HG02588 (cell line): ENCODE results near the gene CACNA1A.
"Not testable (repeated sequence)": the region's sequence is repeated elsewhere in the genome, so short reads cannot be mapped to it uniquely, and the experiment has no call there.

Experiments used
- ATAC-seq: cut with Tn5 transposase; IDR thresholded peaks from one replicate; pipeline ENCODE4 v1.9.1; 2021; ENCODE audit warnings: mild to moderate bottlenecking, moderate library complexity; ENCODE audit not compliant: unreplicated experiment

Gene CACNA1A

DNA sequence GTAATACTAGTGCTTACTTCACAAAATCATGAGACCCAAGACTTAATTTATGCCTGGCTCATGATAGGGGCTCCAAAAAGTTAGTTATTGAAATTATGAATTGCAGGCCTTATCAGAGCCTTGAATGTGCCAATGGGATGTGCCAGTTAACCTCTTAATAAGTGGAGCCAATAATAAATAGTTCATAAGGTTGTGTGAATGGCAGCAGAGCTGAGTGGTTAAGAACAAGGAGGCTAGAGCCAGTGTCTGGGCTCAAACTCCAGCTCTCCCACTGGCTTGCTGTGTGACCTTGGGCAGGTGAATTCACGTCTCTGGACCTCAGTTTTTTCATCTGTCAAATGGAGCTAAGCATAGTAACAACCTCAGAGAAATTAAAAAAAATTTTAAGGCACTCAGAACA lies 222.4 kb downstream of the CACNA1A start:
- ATAC-seq, result no peak

DNA sequence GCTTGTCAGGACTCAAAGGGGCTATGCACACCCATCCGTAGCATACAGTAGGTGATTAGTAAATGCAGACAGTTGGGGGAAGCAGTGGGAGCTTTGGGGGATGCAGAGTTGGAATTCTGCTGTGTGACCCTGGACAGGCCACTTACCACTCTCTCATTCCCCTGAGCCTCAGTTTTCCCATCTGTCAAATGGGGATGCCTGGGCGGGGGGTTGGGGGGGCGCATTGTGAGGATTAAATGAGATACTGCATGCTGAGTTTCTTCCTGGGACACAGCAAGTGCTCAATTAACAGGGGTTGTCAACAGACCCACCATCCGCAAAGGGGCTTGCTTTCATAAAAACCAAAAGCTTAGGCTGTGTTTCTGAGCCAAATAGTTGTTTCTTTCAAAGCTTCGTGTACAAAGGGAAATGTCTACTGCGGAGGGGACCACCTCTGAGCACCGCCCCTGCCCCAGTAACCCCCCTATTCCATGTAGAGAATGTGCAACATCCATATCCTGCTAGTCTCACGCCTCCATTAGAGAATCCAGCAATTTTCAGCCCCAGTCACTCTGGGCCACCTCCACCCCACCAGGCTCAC lies 223.7 kb downstream of the CACNA1A start:
- ATAC-seq, result no peak

DNA sequence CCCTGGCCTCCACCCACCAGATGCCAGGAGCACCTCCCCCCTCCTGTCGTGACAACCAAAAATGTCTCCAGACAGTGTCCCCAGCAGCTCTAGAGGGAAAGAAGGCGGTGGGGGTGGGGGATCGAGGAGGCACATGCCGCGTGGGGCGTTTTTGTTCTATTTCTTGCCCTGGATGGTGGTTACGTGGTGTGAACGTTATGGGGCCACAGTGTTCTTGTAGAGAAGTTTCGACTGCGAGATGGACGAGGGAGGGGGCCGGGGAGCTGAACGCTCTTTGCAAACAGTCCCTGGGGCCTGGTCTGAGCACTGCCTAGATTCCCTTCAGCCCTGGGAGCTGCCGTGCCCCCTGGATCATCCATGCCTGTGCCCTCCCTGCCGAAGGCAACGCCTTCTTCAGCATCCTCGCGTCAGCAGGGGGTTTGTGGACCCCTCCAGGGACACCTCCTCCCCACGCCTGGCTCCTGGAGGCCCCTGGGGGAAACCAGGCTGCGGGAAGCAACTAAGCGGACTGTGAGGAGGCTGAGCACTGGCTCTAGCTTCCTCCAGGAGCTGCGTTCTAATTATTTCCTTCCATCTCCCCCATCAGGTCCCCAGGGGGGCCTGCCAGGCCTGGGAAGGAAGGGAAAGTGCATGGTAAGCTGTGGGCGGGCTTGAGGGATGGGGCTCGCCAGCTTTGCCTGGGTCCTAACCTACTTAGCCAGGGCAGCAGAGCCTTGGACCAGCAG lies 224.6 kb downstream of the CACNA1A start:
- no peak for ATAC-seq

DNA sequence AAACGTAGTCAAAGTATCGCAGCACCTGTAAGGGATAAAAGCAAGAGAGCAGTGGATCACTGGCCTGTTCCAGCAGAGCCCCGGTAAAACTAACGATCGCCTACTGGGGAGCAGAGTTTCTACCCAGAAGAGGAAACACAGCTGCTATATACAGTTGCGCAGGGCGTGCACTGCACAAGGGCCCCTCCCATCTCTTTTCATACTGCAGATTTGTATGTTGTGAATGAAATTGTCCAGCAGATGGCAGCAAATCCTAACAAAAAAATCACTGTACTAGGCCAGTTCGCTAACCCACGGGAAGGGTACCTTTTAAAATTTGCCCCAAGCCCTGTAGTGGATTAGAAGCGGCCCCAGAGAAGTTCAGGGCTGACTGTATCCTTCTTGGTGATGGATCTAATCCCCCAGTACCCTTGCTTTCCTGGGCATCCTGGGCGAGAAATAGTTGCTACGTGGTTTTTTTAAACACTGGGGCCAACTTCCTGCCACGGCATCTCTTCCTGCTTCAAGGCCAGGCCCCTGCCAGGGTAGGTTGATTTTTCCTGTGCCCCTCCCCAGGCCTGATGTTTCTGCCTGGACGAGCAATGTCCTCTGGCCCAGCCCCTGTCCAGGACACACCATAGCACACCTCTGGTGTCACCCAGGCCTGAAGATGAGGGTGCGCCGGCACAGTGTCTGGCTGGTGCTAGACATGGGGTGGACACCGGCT lies 229.0 kb downstream of the CACNA1A start:
- ATAC-seq, result no peak

DNA sequence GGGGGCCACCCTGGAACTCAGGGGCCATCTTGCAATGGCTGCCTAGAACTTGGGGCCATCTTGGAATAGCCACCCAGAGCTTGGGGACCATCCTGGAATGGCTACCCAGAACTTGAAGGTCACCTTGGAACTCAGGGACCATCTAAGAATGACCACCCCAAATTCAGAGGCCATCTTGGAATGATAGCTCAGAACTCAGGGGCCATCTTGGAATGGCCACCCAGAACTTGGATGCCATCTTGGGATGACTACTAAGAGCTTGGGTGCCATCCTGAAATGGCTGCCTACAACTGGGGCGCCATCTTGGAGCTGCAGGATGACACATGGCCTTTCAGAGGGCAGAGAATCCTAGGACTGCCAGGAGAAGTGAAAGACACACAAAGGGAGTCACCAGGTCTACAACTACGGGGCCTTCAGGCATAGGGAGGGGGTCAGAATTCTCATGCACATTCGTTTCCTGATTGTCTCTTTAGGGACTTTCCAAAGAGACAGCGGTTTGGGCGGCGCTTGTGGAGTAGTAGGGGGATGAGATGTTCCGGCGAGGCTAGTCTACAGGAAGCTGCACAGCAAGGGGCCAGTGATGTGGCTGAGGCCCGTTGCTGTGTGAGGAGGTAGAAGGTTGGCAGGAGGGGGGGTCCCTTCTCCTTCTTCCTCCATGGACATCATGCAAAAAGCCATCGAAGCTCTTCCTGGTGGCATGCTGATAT lies 231.1 kb downstream of the CACNA1A start:
- no peak for ATAC-seq

DNA sequence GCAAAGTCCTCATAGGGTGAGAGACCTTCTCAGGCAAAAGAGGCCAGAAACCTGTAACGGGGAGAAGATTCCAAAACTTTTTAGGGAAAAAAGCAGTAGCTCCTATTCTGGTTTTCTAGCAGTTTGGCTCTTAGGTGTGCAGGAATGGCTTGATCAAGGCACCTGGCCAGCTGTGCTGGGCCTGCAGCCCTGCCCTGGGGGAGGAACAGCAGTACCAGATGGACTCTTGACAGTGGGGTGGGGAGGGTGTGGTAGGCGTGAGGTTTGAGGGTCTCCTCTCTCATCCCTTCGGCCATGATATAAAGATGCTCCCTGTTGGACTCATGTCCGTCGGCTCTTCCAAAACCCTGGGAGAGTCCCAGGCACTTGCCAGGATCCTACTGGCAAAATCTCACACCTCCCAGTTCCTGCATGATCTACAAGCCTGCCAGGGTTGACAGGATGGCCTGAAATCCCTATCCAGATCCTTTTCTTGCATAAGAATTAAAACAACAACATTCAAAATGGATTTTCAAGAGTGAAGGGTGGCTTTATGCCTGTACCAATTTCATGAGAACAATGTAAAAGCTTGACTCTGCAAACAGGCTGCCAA lies 235.7 kb downstream of the CACNA1A start:
- no peak for ATAC-seq

DNA sequence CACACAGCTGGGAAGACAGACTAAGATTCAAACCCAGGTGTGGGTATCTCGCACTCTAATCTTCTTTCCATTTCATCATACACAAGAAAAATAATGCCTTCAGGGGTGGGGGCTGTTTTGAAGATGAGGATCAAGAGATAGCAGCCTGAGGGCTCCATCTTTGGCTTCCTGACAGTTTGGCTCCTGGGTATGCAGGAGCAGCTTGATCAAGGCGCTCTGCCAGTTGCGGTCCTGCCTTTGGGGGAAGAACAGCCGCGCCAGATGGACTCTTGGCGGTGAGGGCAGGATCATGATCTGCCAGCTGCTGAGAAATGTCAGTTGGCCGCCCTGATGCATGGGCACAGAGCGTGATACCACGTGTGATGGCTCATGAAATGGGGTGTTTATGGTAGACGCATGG lies 236.9 kb downstream of the CACNA1A start:
- ATAC-seq, result no peak

DNA sequence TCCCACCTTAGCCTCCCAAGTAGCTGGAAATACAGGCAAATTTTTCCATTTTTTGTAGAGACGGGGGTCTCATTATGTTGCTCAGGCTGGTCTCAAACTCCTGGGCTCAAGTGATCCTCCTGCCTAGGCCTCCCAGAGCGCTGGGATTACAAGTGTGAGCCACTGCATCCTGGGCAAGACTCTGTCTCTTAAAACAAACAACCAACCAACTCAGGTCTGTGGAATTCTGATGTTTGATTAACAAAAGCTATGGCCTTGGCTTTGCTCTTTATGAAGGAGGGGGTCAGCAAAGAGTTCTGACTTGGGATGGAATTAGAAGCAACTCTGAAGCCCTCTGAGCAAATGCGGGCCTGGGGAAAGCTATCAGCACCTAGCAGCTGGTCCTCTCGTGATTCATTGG lies 238.4 kb downstream of the CACNA1A start:
- ATAC-seq, result no peak

DNA sequence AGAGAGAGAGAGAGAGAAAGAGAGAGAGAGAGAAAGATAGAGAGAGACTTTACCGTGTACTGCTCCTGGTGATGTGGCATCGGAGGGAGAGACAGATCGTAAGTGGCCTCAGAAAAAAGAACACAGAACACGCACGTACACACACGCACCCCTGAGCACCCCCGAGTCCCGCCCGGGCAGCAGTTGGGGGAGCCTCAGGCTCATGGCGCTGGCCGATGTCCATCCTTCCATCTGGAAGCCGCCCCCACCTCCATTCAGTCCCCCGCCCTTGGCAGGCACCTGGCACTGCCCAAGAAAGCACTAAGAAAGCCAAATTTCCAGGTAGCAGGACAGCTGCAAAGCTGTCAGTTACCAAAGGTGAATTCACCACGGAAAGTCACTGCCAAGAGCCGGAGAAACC lies 239.1 kb downstream of the CACNA1A start:
- ATAC-seq, result no peak

DNA sequence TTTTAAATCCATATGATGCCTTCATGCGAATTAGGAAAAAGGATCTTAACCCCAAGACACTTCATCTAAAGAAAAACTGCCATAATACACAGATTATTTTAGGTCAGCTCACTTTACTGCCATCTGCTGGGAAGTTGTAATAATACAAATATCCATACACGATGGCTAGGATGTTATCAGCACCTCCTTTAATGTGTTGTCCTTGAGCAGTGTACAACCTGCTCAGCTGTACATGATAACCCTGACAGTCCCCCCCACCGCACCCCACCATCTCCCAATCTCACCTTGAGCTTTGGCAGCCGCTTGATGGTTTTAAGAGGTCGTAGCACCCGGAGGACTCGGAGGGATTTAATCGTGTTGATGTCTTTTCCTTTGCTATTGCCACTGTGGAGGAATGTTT lies 243.8 kb downstream of the CACNA1A start:
- ATAC-seq, result no peak

DNA sequence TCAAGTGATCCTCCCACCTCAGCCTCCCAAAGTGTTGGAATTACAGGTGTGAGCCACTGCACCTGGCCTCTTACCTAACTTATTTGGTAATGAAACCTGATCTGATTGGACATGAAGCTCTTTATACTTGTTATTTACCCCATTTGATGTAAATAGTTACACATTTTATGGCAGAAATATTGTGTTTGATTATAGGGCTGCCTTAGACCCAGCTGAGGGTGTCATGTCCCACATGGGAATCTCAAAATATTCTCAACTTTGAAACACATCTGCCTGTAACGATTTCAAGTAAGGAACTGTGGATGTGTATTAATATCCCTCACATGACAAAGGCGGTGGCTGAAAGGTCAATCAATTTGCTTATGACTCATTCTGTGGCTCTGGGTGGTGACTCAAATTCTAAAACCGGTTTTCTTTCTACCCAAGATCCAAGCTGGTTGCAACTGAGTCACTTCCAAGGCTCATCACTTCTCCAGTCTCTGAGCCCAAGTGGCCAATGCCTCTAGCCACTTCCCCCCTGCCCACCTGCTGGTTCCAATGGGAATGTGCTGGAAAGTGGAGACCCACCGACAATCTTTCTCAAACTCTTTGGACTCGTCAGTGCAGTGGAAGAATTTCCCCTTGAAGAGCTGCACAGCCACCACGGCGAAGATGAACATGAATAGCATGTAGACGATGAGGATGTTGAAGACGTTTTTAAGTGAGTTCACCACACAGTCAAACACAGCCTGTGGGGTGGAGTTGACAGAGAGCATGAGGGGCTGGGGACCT lies 245.2 kb downstream of the CACNA1A start:
- peak; percentile 80 for ATAC-seq

DNA sequence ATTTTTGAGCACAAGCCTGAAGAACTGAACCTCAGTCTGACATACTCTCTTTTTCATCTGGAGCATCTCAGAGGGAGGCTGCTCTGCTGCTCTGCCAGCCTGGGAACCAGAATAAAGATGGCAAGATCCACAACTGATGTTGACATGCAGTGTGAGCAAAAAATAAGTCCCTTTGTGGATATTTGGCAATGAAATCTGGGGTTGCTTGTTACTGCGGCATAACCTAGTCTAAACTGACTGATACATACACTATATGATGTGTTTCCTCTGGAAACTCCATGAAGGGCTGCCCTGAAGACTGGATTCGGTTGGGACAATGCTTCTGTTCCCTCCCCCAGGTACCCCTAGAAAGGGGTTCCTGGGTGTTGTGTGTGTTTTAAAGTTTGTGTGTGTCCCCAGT lies 249.4 kb downstream of the CACNA1A start:
- no peak for ATAC-seq

DNA sequence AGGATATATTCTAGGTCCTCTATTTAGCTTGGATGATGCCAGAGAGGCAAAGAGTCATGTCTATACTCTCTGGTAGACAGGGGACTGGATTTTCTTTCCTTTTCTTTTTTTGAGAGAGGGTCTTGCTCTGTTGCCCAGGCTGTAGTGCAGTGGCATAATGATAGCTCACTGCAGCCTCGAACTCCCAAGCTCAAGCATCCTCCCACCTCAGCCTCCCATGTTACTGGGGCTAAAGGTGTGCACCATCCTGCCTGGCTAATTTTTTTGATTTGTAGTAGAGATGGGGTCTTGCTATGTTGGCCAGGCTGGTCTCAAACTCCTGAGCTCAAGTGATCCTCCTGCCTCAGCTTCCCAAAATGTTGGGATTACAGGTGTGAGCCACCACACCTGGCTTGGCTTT lies 249.9 kb downstream of the CACNA1A start:
- ATAC-seq, result not testable (repeated sequence)

DNA sequence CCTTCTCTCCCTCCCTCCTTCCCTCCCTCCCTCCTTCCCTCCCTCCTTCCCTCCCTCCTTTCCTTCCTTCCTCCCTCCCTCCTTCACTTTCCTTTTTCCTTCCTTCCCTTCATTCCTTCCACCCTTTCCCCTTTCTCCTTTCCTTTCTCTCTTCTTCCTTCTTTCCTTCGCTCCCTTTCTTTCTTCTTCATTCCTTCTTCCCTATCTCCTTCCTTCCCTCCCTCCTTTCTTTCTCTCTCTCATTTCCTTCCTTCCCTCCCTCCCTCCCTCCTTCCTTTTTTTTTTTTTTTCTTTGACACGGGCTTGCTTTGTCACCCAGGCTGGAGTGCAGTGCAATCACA lies 250.6 kb downstream of the CACNA1A start:
- no peak for ATAC-seq

DNA sequence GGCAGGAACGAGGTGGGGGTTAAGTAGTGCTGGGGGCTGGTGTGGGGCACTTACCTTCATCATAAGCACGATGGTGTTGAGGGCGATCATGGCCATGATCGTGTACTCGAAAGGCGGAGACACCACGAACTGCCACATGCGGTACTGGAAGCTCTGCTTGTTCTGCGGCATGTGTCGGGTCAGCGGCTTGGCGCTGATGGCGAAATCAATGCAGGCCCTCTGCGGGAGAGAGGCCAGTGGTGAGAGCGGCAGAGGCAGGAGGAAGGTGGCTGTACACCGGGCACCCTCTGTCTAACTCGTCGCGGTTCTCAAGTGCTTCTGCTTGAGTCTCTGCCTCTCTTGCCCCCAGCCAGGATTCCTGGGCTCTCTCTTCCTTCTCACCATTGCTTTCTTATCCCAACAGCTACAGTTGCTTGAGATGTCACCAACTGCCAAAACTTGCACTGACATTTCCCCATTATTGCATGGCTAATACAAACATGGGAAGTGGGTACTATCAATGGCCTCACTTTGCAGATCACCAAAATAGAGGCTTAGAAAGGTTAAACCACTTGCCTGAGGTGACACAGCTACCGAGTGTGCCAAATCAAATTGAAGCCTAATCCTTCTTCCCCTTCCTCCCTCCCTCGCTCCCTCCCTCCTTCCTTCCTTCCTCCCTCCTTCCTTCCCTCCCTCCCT lies 251.1 kb downstream of the CACNA1A start:
- ATAC-seq, result no peak

DNA sequence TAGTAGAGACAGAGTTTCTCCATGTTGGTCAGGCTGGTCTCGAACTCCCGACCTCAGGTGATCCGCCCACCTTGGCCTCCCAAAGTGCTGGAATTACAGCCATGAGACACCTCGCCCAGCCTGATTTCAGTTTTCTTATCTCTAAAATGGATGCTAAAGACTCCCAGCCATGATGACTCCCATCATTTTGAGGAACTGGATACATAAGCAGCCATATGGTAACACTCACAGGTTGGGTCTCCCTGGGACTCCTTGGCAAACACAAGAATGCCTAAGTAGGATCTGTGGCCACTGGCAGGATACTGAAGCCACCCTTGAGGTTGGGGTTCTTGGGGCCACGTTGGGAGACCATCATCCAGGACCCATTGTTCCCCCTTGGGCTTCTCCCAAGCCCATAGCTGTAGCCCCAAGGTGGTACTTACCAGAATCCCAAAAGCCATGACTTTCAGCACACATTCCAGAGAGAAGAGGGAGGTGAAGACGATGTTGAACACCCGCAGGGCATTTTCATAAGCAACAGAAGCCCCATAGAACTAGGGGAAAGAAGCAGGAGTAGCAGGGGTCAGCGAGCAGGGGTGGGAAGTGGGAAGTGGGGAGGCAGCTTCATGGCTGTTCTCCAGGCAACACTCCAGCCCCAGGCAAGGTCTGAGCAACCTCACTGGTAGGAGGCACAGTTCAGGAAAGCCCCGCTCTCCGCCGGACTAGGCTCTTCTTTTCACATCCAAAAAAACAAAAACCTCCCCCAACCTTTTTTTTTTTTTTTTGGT lies 253.5 kb downstream of the CACNA1A start:
- no peak for ATAC-seq

DNA sequence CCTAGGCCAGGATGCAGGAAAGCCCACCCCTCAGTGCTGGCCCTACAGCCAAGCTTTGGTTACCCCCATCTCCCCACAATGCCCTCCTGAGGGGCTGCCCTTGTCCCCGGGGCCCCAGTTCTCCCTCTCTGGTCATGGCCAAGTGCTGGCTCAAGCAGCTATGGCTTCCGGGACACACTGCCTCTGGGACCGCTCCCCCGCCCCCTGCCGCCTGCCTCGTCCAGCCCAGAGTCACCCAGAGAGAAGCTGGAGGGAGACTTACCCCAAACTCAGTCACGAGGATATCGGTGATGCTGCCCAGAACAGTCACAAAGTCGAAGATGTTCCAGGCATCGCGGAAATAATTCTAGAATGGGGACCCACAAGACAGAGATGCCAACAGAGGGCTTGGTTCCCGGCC lies 261.4 kb downstream of the CACNA1A start:
- no peak for ATAC-seq

DNA sequence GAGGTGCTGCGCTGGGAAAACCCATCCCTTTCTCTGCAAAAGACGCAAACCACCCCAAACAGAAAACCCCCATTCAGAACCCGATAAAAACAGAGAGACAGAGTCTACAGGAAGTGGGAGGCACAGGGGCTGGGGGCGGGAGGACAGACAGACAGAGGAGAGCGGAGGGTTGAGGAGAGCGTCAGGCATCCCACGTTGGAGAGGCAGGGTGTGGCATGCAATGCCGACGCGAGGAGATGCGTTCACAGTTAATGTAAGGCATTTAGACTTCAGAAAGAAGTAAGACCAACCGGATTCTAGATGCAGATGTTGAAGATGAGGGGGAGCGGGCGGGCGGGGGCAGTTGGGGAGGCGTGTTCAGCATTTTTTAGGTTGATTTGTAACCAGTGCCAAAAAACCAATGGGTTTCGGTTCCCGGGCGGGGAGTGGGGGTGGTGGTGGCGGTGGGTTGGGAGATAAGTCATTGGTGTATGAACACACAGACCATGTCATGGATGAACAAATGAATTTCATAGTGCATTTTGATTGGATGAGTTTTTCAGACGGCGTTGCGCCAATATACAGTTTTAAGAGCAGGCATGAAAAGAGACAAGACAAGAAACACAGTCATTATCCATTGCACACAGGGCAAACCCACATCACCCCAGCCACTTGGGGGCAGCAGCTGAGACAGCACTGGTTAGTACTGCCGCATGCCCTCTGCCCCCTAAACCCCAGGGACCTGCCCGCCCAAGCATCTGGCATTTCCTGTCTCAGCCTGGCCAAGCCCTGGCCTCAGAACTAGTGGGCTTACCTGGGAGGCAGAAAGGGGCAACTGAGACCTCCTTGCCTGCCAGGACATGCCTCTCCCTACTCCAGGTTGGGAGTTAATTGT lies 264.8 kb downstream of the CACNA1A start:
- no peak for ATAC-seq
